HepG2 (cell line): Measurements from ENCODE around the gene PEMT. TPM values are rescaled to one million over a fixed set of nuclear protein-coding genes. Genes with fewer than 3 reads are reported as not detected.
A peak's percentile ranks its signal among the peaks of the same experiment; 100 is the strongest.

Experiments used
- CBX5 ChIP-seq: sonication (generic); formaldehyde crosslinking; IDR thresholded peaks from 2 replicates; pipeline ENCODE4 v1.4.0; 2020; ENCODE audit warnings: missing genetic modification reagents, borderline replicate concordance
- TCF12 ChIP-seq, 2 experiments: fragments of 450-650 bp in 1 of 2; sonication (generic) in 1 of 2; formaldehyde crosslinking in 1 of 2; IDR thresholded peaks; 2 replicates each; pipeline versions ENCODE4 v1.6.1 to v1.8.0; 2017 to 2022; ENCODE audit warnings: antibody characterized with exemption in 1 of 2, mild to moderate bottlenecking in 1 of 2, missing genetic modification reagents in 1 of 2, moderate library complexity in 1 of 2
- ZBTB21 ChIP-seq: sonication (generic); formaldehyde crosslinking; IDR thresholded peaks from 2 replicates; pipeline ENCODE4 v1.4.0; 2020; ENCODE audit warnings: missing genetic modification reagents
- ZC3H4 ChIP-seq: sonication (generic); formaldehyde crosslinking; IDR thresholded peaks from 2 replicates; pipeline ENCODE4 v1.4.0; 2020; ENCODE audit warnings: missing genetic modification reagents, borderline replicate concordance
- ZIK1 ChIP-seq: sonication (generic); formaldehyde crosslinking; IDR thresholded peaks from 2 replicates; pipeline ENCODE4 v1.5.0; 2020; ENCODE audit warnings: mild to moderate bottlenecking, low read depth, missing genetic modification reagents, borderline replicate concordance
- ZNF3 ChIP-seq: IDR thresholded peaks from 2 replicates; pipeline ENCODE4 v1.7.0; 2017; ENCODE audit warnings: inconsistent platforms
- ZNF569 ChIP-seq: sonication (generic); formaldehyde crosslinking; IDR thresholded peaks from 2 replicates; pipeline ENCODE4 v1.5.0; 2020; ENCODE audit warnings: mild to moderate bottlenecking, missing genetic modification reagents, moderate library complexity, borderline replicate concordance
- ZNF841 ChIP-seq: sonication (generic); formaldehyde crosslinking; IDR thresholded peaks from 2 replicates; pipeline ENCODE4 v1.8.1; 2023; ENCODE audit warnings: missing genetic modification reagents, borderline replicate concordance
- polyA plus RNA-seq, 8 experiments: library from polyadenylated mRNA; depleted of rRNA in 3 of 8; stranded (reverse) in 7 of 8; unstranded in 1 of 8; fragments of >200 nt; fragmentation: Illumina TruSeq in 4 of 8; extraction: Trizol in 4 of 8; gene quantifications; 2 replicates each; pipeline versions ENCODE4 v1.2.1 to v1.2.3, GENCODE V29; 2011 to 2016; ENCODE audit warnings: low read depth in 4 of 8, missing spikeins in 1 of 8, mixed read lengths in 1 of 8; ENCODE audit not compliant: insufficient read depth in 1 of 8
- total RNA-seq, 5 experiments: library from RNA; depleted of rRNA; stranded (reverse); fragments of >200 nt; fragmentation: Illumina TruSeq; extraction: Trizol; gene quantifications; 2 replicates each; pipeline ENCODE4 v1.2.3, GENCODE V29; 2016; ENCODE audit warnings: low read depth in 1 of 5
- TF ChIP-seq, protein P1 (sequence below): sonication (generic); formaldehyde crosslinking; IDR thresholded peaks from 2 replicates; pipeline ENCODE4 v1.4.0; 2020; ENCODE audit warnings: mild to moderate bottlenecking, missing genetic modification reagents
- TF ChIP-seq, protein P2 (sequence below): sonication (generic); formaldehyde crosslinking; IDR thresholded peaks from 2 replicates; pipeline ENCODE4 v1.4.0; 2020; ENCODE audit warnings: low read depth, missing genetic modification reagents
- TF ChIP-seq, protein P3 (sequence below): sonication (generic); formaldehyde crosslinking; IDR thresholded peaks from 2 replicates; pipeline ENCODE4 v1.5.0; 2020; ENCODE audit warnings: missing genetic modification reagents
- TF ChIP-seq, protein P4 (sequence below): sonication (generic); formaldehyde crosslinking; IDR thresholded peaks from 2 replicates; pipeline ENCODE4 v1.4.0; 2020; ENCODE audit warnings: missing genetic modification reagents
- TF ChIP-seq, protein P5 (sequence below): sonication (generic); formaldehyde crosslinking; IDR thresholded peaks from 2 replicates; pipeline ENCODE4 v1.4.0; 2020; ENCODE audit warnings: missing genetic modification reagents

The PEMT gene
- total and polyA plus RNA-seq, 2 of the 13 experiments (the other 11 are each of a cell fraction or from before 2014, with no cell fraction given): 31.7 to 43.6 TPM

DNA sequence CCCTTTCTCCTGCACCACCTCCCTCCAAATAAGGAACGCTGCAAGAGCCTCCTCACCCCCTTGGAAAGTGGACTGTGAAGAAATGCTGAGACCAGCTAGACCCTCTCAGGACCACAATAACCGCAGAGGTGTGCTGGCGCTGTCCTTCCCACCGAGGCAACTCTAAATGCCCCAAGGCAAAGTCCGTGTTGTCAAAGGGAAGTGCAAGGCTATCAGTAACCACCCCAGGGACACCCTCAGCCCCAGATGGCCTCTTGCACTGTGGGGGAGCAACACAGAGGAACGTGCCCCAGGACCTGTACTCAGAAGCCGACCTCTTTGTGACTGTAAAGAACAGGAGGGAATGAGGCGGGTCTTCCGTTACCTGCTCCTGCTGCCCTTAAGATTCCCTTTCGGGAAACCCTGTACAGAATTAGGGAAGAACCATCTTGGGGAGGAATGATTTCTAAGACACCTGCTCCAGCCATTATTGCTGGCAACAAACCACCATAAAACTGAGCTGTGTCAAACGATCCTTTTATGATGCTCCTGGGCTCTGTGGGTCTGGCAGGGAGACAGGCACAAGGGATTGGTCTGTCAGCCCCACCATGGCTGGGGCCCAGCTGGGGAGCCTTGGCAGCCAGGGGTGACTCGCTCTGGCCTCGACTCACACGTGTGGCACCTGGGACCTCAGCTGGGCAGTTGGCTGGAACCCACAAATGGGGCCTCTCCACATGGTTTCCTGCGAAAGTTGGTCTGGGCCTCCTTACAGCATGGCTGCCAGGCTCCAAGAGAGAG lies 129.3 kb downstream of the PEMT start (continued):
- TF ChIP-seq, protein P1, sequence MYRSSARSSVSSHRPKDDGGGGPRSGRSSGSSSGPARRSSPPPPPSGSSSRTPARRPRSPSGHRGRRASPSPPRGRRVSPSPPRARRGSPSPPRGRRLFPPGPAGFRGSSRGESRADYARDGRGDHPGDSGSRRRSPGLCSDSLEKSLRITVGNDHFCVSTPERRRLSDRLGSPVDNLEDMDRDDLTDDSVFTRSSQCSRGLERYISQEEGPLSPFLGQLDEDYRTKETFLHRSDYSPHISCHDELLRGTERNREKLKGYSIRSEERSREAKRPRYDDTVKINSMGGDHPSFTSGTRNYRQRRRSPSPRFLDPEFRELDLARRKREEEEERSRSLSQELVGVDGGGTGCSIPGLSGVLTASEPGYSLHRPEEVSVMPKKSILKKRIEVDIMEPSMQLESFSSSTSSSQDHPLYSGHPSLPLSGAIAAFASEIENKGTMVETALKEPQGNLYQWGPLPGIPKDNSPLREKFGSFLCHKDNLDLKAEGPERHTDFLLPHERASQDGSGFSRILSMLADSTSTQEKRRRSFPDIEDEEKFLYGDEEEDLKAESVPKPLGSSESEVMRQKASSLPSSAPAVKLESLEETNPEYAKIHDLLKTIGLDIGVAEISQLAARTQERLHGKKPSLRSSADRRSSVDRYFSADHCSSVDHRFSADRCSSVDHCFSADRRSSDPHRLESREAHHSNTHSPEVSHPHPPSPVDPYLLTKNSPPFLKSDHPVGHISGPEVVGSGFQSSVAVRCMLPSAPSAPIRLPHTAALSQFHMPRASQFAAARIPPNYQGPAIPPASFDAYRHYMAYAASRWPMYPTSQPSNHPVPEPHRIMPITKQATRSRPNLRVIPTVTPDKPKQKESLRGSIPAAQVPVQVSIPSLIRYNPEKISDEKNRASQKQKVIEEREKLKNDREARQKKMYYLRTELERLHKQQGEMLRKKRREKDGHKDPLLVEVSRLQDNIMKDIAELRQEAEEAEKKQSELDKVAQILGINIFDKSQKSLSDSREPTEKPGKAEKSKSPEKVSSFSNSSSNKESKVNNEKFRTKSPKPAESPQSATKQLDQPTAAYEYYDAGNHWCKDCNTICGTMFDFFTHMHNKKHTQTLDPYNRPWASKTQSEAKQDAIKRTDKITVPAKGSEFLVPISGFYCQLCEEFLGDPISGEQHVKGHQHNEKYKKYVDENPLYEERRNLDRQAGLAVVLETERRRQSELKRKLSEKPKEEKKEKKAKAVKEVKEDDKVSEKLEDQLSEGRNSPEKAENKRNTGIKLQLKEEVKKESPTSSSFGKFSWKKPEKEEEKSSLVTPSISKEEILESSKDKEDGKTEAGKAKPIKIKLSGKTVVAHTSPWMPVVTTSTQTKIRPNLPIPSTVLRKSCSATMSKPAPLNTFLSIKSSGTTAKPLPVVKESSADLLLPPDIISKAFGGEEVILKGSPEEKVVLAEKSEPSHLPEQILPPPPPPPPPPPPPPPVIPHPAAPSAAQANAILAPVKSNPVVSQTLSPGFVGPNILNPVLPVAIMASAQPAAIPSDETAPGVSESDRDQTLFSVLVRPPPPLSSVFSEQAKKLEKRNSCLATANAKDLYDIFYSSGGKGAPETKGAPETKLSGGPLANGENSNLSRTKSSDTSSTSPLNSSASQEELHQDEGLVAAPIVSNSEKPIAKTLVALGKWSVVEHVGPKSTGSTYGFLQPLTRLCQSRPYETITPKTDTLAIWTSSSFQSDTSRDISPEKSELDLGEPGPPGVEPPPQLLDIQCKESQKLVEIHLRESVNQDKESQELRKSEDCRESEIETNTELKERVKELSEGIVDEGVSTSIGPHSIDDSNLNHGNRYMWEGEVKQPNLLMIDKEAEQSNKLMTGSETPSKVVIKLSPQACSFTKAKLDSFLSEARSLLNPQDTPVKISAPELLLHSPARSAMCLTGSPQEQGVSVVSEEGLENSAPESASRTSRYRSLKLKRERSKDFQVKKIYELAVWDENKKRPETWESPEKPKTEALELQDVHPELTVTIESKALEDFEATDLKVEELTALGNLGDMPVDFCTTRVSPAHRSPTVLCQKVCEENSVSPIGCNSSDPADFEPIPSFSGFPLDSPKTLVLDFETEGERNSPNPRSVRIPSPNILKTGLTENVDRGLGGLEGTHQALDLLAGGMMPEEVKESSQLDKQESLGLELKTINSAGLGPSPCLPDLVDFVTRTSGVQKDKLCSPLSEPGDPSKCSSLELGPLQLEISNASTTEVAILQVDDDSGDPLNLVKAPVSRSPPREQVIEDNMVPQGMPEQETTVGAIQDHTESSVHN (CRISPR knock-in tag): no peak
- TF ChIP-seq, protein P2, sequence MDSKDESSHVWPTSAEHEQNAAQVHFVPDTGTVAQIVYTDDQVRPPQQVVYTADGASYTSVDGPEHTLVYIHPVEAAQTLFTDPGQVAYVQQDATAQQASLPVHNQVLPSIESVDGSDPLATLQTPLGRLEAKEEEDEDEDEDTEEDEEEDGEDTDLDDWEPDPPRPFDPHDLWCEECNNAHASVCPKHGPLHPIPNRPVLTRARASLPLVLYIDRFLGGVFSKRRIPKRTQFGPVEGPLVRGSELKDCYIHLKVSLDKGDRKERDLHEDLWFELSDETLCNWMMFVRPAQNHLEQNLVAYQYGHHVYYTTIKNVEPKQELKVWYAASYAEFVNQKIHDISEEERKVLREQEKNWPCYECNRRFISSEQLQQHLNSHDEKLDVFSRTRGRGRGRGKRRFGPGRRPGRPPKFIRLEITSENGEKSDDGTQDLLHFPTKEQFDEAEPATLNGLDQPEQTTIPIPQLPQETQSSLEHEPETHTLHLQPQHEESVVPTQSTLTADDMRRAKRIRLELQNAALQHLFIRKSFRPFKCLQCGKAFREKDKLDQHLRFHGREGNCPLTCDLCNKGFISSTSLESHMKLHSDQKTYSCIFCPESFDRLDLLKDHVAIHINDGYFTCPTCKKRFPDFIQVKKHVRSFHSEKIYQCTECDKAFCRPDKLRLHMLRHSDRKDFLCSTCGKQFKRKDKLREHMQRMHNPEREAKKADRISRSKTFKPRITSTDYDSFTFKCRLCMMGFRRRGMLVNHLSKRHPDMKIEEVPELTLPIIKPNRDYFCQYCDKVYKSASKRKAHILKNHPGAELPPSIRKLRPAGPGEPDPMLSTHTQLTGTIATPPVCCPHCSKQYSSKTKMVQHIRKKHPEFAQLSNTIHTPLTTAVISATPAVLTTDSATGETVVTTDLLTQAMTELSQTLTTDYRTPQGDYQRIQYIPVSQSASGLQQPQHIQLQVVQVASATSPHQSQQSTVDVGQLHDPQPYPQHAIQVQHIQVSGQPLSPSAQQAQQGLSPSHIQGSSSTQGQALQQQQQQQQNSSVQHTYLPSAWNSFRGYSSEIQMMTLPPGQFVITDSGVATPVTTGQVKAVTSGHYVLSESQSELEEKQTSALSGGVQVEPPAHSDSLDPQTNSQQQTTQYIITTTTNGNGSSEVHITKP (CRISPR knock-in tag): peak; percentile 40; the same call in 1 of the 2 replicates
- no peak for TF ChIP-seq ZBTB21 (CRISPR knock-in tag)
- no peak for TF ChIP-seq ZNF3 (CRISPR knock-in tag)
- TF ChIP-seq, protein P3, sequence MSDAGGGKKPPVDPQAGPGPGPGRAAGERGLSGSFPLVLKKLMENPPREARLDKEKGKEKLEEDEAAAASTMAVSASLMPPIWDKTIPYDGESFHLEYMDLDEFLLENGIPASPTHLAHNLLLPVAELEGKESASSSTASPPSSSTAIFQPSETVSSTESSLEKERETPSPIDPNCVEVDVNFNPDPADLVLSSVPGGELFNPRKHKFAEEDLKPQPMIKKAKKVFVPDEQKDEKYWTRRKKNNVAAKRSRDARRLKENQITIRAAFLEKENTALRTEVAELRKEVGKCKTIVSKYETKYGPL (CRISPR knock-in tag): no peak
- TF ChIP-seq ZNF569 (CRISPR knock-in tag): 0 out of 2 replicates have a peak, but pooled peaks have one; percentile 14
- no peak for TF ChIP-seq TCF12 (IDR thresholded peaks at IDR 0.05)
- TF ChIP-seq TCF12 (CRISPR knock-in tag; IDR thresholded peaks at IDR 0.05): peak; percentile 96; the same call in 1 of the 2 replicates
- TF ChIP-seq ZC3H4 (CRISPR knock-in tag): no peak
- TF ChIP-seq, protein P4, sequence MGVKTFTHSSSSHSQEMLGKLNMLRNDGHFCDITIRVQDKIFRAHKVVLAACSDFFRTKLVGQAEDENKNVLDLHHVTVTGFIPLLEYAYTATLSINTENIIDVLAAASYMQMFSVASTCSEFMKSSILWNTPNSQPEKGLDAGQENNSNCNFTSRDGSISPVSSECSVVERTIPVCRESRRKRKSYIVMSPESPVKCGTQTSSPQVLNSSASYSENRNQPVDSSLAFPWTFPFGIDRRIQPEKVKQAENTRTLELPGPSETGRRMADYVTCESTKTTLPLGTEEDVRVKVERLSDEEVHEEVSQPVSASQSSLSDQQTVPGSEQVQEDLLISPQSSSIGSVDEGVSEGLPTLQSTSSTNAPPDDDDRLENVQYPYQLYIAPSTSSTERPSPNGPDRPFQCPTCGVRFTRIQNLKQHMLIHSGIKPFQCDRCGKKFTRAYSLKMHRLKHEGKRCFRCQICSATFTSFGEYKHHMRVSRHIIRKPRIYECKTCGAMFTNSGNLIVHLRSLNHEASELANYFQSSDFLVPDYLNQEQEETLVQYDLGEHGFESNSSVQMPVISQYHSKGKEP (CRISPR knock-in tag): no peak
- TF ChIP-seq, protein P5, sequence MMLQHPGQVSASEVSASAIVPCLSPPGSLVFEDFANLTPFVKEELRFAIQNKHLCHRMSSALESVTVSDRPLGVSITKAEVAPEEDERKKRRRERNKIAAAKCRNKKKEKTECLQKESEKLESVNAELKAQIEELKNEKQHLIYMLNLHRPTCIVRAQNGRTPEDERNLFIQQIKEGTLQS (CRISPR knock-in tag): no peak
- peak; percentile 67 for TF ChIP-seq ZIK1 (CRISPR knock-in tag)
- no peak for TF ChIP-seq CBX5 (CRISPR knock-in tag)
- TF ChIP-seq ZNF841: no peak
